ENCODE measurements around the gene RALB. TPM values are rescaled to one million over a fixed set of nuclear protein-coding genes. Genes with fewer than 3 reads are reported as not detected.
"Not testable (repeated sequence)": the region's sequence is repeated elsewhere in the genome, so short reads cannot be mapped to it uniquely, and the experiment has no call there.

The RALB gene
- total RNA-seq, 1 donor from 2014 or later, result 235 TPM

- no peak for DNase-seq
Measured at GRCh38 chr2:120243875-120244553, 8.6 kb upstream of the RALB start.

GRCh38 chr2:120244656-120245519, 7.8 kb upstream of the RALB start:
- DNase-seq, result no peak

GRCh38 chr2:120245520-120246332, 6.9 kb upstream of the RALB start:
- no peak for DNase-seq

GRCh38 chr2:120246546-120247300, 5.9 kb upstream of the RALB start:
- DNase-seq, result no peak

- no peak for DNase-seq
Measured at GRCh38 chr2:120247851-120248250, 4.8 kb upstream of the RALB start.

- DNase-seq, result no peak
Measured at GRCh38 chr2:120250640-120251039, 2.0 kb upstream of the RALB start.

GRCh38 chr2:120251078-120251477, 1.6 kb upstream of the RALB start:
- DNase-seq, result no peak

- no peak for DNase-seq
Measured at GRCh38 chr2:120251880-120252224, 800 bp upstream of the RALB start.

- peak; percentile 73 for DNase-seq
Measured at GRCh38 chr2:120253021-120253882, 600 bp downstream of the RALB start.

GRCh38 chr2:120254178-120254577, 1.5 kb downstream of the RALB start:
- DNase-seq, result peak; percentile 36

- DNase-seq, result no peak
Measured at GRCh38 chr2:120255071-120255470, 2.4 kb downstream of the RALB start.

GRCh38 chr2:120255986-120256650, 3.5 kb downstream of the RALB start:
- peak; percentile 65 for DNase-seq

GRCh38 chr2:120256651-120257000, 4.0 kb downstream of the RALB start:
- no peak for DNase-seq

GRCh38 chr2:120257522-120257921, 4.9 kb downstream of the RALB start:
- peak; percentile 41 for DNase-seq

GRCh38 chr2:120258196-120258595, 5.5 kb downstream of the RALB start:
- no peak for DNase-seq

GRCh38 chr2:120259939-120260338, 7.3 kb downstream of the RALB start:
- not testable (repeated sequence) for DNase-seq

- DNase-seq, result peak; percentile 49
Measured at GRCh38 chr2:120260736-120261135, 8.1 kb downstream of the RALB start.

- DNase-seq, result no peak
Measured at GRCh38 chr2:120261387-120262006, 8.8 kb downstream of the RALB start.

- DNase-seq, result no peak
Measured at GRCh38 chr2:120262150-120262549, 9.5 kb downstream of the RALB start.

- DNase-seq, result no peak
Measured at GRCh38 chr2:120262761-120263428, 10.2 kb downstream of the RALB start.

All from dermis blood vessel endothelial cell (primary cell).